Measurements from ENCODE around the gene TOLLIP.
"Not testable (repeated sequence)": the region's sequence is repeated elsewhere in the genome, so short reads cannot be mapped to it uniquely, and the experiment has no call there.

Gene TOLLIP

GRCh38 chr11:1309498-1310317 lies at the start of gene TOLLIP:
Gene TOLLIP (minus strand): TSS chr11:1309632. CDS start chr11:1309498, 134 bp downstream.
- peak; percentile 78 for DNase-seq (ENCODE audit: low read depth)

- DNase-seq (ENCODE audit: low read depth): not testable (repeated sequence)
Observed at GRCh38 chr11:1358931-1359330, 49.5 kb upstream of the TOLLIP start.

- DNase-seq (ENCODE audit: low read depth): no peak
Observed at GRCh38 chr11:1358286-1358685, 48.9 kb upstream of the TOLLIP start.

GRCh38 chr11:1356478-1356960 lies 47.1 kb upstream of the TOLLIP start:
- no peak for DNase-seq (ENCODE audit: low read depth)

GRCh38 chr11:1356007-1356435 lies 46.6 kb upstream of the TOLLIP start:
- DNase-seq (ENCODE audit: low read depth): no peak

GRCh38 chr11:1354125-1354938 lies 44.9 kb upstream of the TOLLIP start:
- no peak for DNase-seq (ENCODE audit: low read depth)

GRCh38 chr11:1353383-1354124 lies 44.1 kb upstream of the TOLLIP start:
- no peak for DNase-seq (ENCODE audit: low read depth)

- DNase-seq (ENCODE audit: low read depth): no peak
Observed at GRCh38 chr11:1352696-1353382, 43.4 kb upstream of the TOLLIP start.

- no peak for DNase-seq (ENCODE audit: low read depth)
Observed at GRCh38 chr11:1351278-1351937, 42.0 kb upstream of the TOLLIP start.

- no peak for DNase-seq (ENCODE audit: low read depth)
Observed at GRCh38 chr11:1350086-1350725, 40.8 kb upstream of the TOLLIP start.

- no peak for DNase-seq (ENCODE audit: low read depth)
Observed at GRCh38 chr11:1349327-1350041, 40.1 kb upstream of the TOLLIP start.

GRCh38 chr11:1348796-1349326 lies 39.4 kb upstream of the TOLLIP start:
- DNase-seq (ENCODE audit: low read depth): no peak

- DNase-seq (ENCODE audit: low read depth): no peak
Observed at GRCh38 chr11:1348146-1348795, 38.8 kb upstream of the TOLLIP start.

GRCh38 chr11:1347411-1347999 lies 38.1 kb upstream of the TOLLIP start:
- not testable (repeated sequence) for DNase-seq (ENCODE audit: low read depth)

GRCh38 chr11:1346669-1347390 lies 37.4 kb upstream of the TOLLIP start:
- no peak for DNase-seq (ENCODE audit: low read depth)

GRCh38 chr11:1345737-1346513 lies 36.5 kb upstream of the TOLLIP start:
- DNase-seq (ENCODE audit: low read depth): no peak

- DNase-seq (ENCODE audit: low read depth): no peak
Observed at GRCh38 chr11:1344056-1344635, 34.7 kb upstream of the TOLLIP start.
